Gastroesophageal sphincter (tissue), 3 donors: Measurements from ENCODE around the gene C1QTNF9.

Experiments used
- CTCF ChIP-seq, 4 experiments: fragments of 200-600 bp in 2 of 4; fragments of 450-650 bp in 2 of 4; sonication (generic) in 1 of 4; IDR thresholded peaks; one replicate each; pipeline ENCODE4 v1.5.1; 2017 to 2019; ENCODE audit warnings: antibody characterized with exemption in 4 of 4, mild to moderate bottlenecking in 2 of 4, moderate library complexity in 2 of 4
- EP300 ChIP-seq: sonication (generic); formaldehyde crosslinking; IDR thresholded peaks from one replicate; pipeline ENCODE4 v1.6.1; 2017; ENCODE audit warnings: antibody characterized with exemption, mild to moderate bottlenecking
- POLR2A ChIP-seq, 2 donors: fragments of 450-650 bp; IDR thresholded peaks; one replicate each; pipeline ENCODE4 v1.6.1; 2017; ENCODE audit warnings: antibody characterized with exemption in 2 of 2, mild to moderate bottlenecking in 2 of 2, moderate library complexity in 1 of 2
- POLR2AphosphoS5 ChIP-seq: sonication (generic); formaldehyde crosslinking; IDR thresholded peaks from one replicate; pipeline ENCODE4 v1.6.1; 2017; ENCODE audit warnings: antibody characterized with exemption

GRCh38 chr13:24287748-24288287 lies 21.6 kb upstream of the C1QTNF9 start:
- TF ChIP-seq CTCF (IDR thresholded peaks at IDR 0.05), result no peak
- TF ChIP-seq POLR2A (IDR thresholded peaks at IDR 0.05), result no peak
- no peak for TF ChIP-seq EP300
- TF ChIP-seq POLR2AphosphoS5, result no peak
